CD4-positive, alpha-beta T cell (primary cell): ENCODE data around the gene CCDC177. TPM values are rescaled to one million over a fixed set of nuclear protein-coding genes. Genes with fewer than 3 reads are reported as not detected.

Experiments used
- ATAC-seq: fragments of 200-7000 bp; cut with Tn5 transposase; one replicate; pipeline ENCODE4 v1.10.0; 2022; ENCODE audit warnings: mild to moderate bottlenecking; ENCODE audit not compliant: poor library complexity
- CTCF ChIA-PET: fragments of 350-600 bp; sonication (Branson Sonifier 250); formaldehyde crosslinking; loops from one replicate; lab custom pipeline; 2021; ENCODE audit warnings: antibody characterized with exemption, inconsistent platforms; lab: Charles Lee
- POLR2A ChIA-PET: fragments of 350-600 bp; sonication (Branson Sonifier 250); formaldehyde crosslinking; loops from one replicate; lab custom pipeline; 2021; ENCODE audit warnings: antibody characterized with exemption, inconsistent platforms; lab: Charles Lee
- DNase-seq, 14 experiments: peaks; one replicate each; pipeline ENCODE4 v3.0.0-alpha.2; 2013 to 2020; ENCODE audit warnings: mixed read lengths in 2 of 14
- H3K27ac ChIP-seq, 2 donors: one replicate each; pipeline versions ENCODE4 v1.5.1 to v1.7.0; 2013; ENCODE audit warnings: low read length in 2 of 2, low read depth in 1 of 2, mild to moderate bottlenecking in 1 of 2
- H3K27me3 ChIP-seq, 2 experiments: 1 replicate in 1 of 2; 2 replicates in 1 of 2; pipeline versions ENCODE4 v1.6.1 to v1.7.0; 2013; ENCODE audit warnings: low read length in 2 of 2, control low read depth in 1 of 2, mild to moderate bottlenecking in 1 of 2, moderate library complexity in 1 of 2; ENCODE audit not compliant: insufficient read depth in 2 of 2, control insufficient read depth in 1 of 2
- H3K36me3 ChIP-seq: one replicate; pipeline ENCODE4 v1.6.1; 2013; ENCODE audit warnings: low read length, control low read depth; ENCODE audit not compliant: insufficient read depth
- H3K4me1 ChIP-seq: one replicate; pipeline ENCODE4 v1.6.1; 2013; ENCODE audit warnings: low read length, control low read depth; ENCODE audit not compliant: insufficient read depth
- H3K4me3 ChIP-seq: one replicate; pipeline ENCODE4 v1.5.1; 2013; ENCODE audit warnings: mild to moderate bottlenecking, low read length, moderate library complexity
- H3K9me3 ChIP-seq, 2 experiments: 1 replicate in 1 of 2; 2 replicates in 1 of 2; pipeline versions ENCODE4 v1.6.1 to v1.7.0; 2013; ENCODE audit warnings: low read length in 2 of 2, mild to moderate bottlenecking in 2 of 2, control low read depth in 1 of 2, moderate library complexity in 1 of 2; ENCODE audit not compliant: control insufficient read depth in 1 of 2, insufficient read depth in 1 of 2
- H3K27ac Mint-ChIP-seq: one replicate; pipeline ENCODE4 v1.8.0; 2020; ENCODE audit warnings: mixed read lengths
- H3K27me3 Mint-ChIP-seq: one replicate; pipeline ENCODE4 v1.8.0; 2021; ENCODE audit warnings: mixed read lengths
- H3K36me3 Mint-ChIP-seq: one replicate; pipeline ENCODE4 v1.8.0; 2021; ENCODE audit warnings: low read depth, mixed read lengths
- H3K4me1 Mint-ChIP-seq: one replicate; pipeline ENCODE4 v1.8.0; 2021; ENCODE audit warnings: low read depth, mixed read lengths
- H3K4me3 Mint-ChIP-seq: one replicate; pipeline ENCODE4 v1.8.0; 2020; ENCODE audit warnings: mild to moderate bottlenecking, mixed read lengths
- H3K9me3 Mint-ChIP-seq: one replicate; pipeline ENCODE4 v1.8.0; 2020; ENCODE audit warnings: mixed read lengths
- intact Hi-C, 2 experiments: fragments of 100-400 bp; cut with DNase I in 1 of 2; cut with micrococcal nuclease in 1 of 2; formaldehyde crosslinking; loops; one replicate each; pipeline versions ENCODE4 v1.15.1 to v1.9.0; 2023 to 2025; cut with DNase I, micrococcal nuclease
- total RNA-seq, 174 experiments: library from RNA in 2 of 174; stranded (reverse) in 2 of 174; gene quantifications; one replicate each; pipeline ENCODE4 v1.2.3 and lab custom pipeline; 2021 to 2026
- TF ChIP-seq, protein P1 (sequence below): fragments of 200-600 bp; IDR thresholded peaks from one replicate; pipeline ENCODE4 v1.8.0; 2022; ENCODE audit warnings: antibody characterized with exemption, mild to moderate bottlenecking

Gene CCDC177
- total RNA-seq, 2 experiments from 2014 or later, result not detected

DNA sequence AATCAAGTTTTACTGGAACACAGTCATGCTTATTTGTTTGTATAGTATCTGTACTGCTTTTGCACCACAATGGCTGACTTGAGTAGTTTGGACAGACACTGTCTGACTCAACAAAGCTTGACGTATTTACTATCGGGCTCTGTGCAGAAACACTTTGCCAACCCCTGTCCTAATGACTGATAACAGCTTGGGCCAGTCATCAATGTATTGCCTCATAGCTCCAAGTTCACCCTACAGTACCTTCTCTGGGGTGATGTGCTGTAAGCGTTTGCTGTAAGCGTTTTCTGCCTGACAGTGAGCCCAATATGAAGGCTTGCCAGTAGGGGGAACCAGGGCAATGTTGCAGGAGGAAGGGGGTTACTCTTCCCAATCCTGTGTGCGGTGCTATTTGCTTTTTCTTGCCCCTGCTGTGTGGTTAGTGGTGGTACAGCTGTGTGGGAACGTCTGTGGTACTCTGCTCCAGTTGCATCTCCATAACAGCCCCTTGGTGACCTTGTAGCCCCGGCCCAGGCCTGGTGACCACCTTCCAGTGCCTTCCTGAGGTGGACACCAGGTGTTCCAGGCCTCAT lies 5.4 kb upstream of the CCDC177 start:
- H3K4me3 Mint-ChIP-seq, result no peak overlapping the region
- H3K9me3 Mint-ChIP-seq, result no peaks in the 10 kb centered on the region
- peaks cover 25% of the 10 kb centered on the region for H3K27me3 Mint-ChIP-seq
- ATAC-seq (no peak), DNase-seq (peak in 2 of 14 experiments; percentile 8 to 24)
- no peaks in the 10 kb centered on the region for H3K36me3 Mint-ChIP-seq
- H3K4me1 Mint-ChIP-seq, result no peaks in the 10 kb centered on the region
- ChIA-PET CTCF (interaction anchor here (0.6 to 1.7 kb wide), 3 partner anchors 22 to 147 kb away, joined by 3 to 7 read pairs (median 3); no protein-coding TSS in a partner anchor), POLR2A (no interaction called here)
- H3K4me1 ChIP-seq, result no peaks in the 10 kb centered on the region
- H3K9me3 ChIP-seq, result no peaks in the 10 kb centered on the region
- H3K27me3 ChIP-seq, result peaks cover 6 to 7% of the 10 kb centered on the region in 2 experiments
- no peak overlapping the region for H3K4me3 ChIP-seq
- intact Hi-C loops, result no loop called here
- H3K36me3 ChIP-seq, result no peaks in the 10 kb centered on the region
- TF ChIP-seq, protein P1, sequence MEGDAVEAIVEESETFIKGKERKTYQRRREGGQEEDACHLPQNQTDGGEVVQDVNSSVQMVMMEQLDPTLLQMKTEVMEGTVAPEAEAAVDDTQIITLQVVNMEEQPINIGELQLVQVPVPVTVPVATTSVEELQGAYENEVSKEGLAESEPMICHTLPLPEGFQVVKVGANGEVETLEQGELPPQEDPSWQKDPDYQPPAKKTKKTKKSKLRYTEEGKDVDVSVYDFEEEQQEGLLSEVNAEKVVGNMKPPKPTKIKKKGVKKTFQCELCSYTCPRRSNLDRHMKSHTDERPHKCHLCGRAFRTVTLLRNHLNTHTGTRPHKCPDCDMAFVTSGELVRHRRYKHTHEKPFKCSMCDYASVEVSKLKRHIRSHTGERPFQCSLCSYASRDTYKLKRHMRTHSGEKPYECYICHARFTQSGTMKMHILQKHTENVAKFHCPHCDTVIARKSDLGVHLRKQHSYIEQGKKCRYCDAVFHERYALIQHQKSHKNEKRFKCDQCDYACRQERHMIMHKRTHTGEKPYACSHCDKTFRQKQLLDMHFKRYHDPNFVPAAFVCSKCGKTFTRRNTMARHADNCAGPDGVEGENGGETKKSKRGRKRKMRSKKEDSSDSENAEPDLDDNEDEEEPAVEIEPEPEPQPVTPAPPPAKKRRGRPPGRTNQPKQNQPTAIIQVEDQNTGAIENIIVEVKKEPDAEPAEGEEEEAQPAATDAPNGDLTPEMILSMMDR, result no peak
- no peak overlapping the region for H3K27ac Mint-ChIP-seq
- no peak overlapping the region for H3K27ac ChIP-seq

DNA sequence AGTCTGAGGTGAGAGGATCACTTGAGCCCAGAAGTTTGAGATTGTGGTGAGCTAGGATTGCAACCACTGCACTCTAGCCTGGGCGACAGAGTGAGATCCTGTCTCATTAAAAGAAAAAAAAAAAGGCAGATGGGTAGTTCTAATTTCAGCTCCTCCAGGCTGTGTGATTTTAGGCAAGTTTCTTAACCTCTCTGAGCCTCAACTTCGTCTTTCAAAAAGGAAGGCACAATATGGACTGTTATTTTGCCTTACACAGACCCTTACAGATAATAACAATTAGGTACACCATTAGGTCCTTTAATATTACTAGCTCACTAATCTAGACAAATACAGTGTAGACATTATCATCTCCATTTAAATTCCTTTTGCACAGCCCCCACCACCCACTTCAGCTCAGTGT lies 4.8 kb upstream of the CCDC177 start:
- no peaks in the 10 kb centered on the region for H3K9me3 Mint-ChIP-seq
- DNase-seq (no peak), ATAC-seq (no peak)
- no peaks in the 10 kb centered on the region for H3K9me3 ChIP-seq
- H3K36me3 Mint-ChIP-seq, result no peaks in the 10 kb centered on the region
- intact Hi-C loops, result loop anchor here (10.0 kb wide), 2 partner anchors 455 to 715 kb away; no protein-coding TSS in a partner anchor
- peaks cover 31% of the 10 kb centered on the region for H3K27me3 Mint-ChIP-seq
- POLR2A ChIA-PET, result no interaction called here
- H3K4me3 ChIP-seq, result no peak overlapping the region
- H3K36me3 ChIP-seq, result no peaks in the 10 kb centered on the region
- peaks cover 3% of the 10 kb centered on the region for H3K4me1 ChIP-seq
- no peak overlapping the region for H3K27ac Mint-ChIP-seq
- TF ChIP-seq, protein P1, result no peak
- peaks cover 4% of the 10 kb centered on the region for H3K4me1 Mint-ChIP-seq
- H3K27me3 ChIP-seq, result peaks cover 9% of the 10 kb centered on the region in 2 experiments
- CTCF ChIA-PET, result interaction anchor here (0.9 kb wide), 1 partner anchor 148 kb away, joined by 3 read pairs; no protein-coding TSS in a partner anchor
- H3K4me3 Mint-ChIP-seq, result no peak overlapping the region
- H3K27ac ChIP-seq, result no peak overlapping the region

DNA sequence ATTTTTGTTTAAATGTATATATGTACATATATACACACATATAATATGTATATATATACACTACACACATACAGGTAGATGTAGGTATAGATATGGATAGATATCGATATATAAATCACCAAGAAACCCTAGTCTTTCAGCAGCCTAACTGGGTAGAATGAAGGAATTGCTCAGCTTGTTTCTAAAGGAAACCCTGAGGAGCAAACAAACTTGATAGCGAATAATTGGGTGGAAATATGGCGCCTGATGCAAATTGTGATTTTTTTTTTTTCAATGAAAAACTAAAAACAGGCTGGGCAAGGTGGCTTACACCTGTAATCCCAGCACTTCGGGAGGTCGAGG lies 254 bp upstream of the CCDC177 start:
- H3K27me3 Mint-ChIP-seq, result peaks cover 56% of the 10 kb centered on the region
- TF ChIP-seq, protein P1, result peak; percentile 68
- peaks cover 11% of the 10 kb centered on the region for H3K4me1 Mint-ChIP-seq
- no peaks in the 10 kb centered on the region for H3K36me3 Mint-ChIP-seq
- peak overlapping the region; percentile 83 for H3K4me3 Mint-ChIP-seq
- H3K9me3 Mint-ChIP-seq, result no peaks in the 10 kb centered on the region
- DNase-seq, result no peak
- no peaks in the 10 kb centered on the region for H3K36me3 ChIP-seq
- H3K27ac Mint-ChIP-seq, result no peak overlapping the region
- peak; percentile 8 for ATAC-seq
- peaks cover 29% of the 10 kb centered on the region for H3K4me1 ChIP-seq
- H3K4me3 ChIP-seq, result peak overlapping the region; percentile 55
- CTCF ChIA-PET, result interaction anchor here (0.5 to 2.1 kb wide), 6 partner anchors 11 to 211 kb away, joined by 3 to 11 read pairs (median 4); no protein-coding TSS in a partner anchor
- H3K9me3 ChIP-seq, result peaks cover 0 to 14% of the 10 kb centered on the region in 2 experiments
- H3K27ac ChIP-seq, result no peak overlapping the region
- intact Hi-C loops, result loop anchor here (2.0 to 10.0 kb wide), 4 partner anchors 332 to 712 kb away; no protein-coding TSS in a partner anchor
- H3K27me3 ChIP-seq, result peaks cover 35 to 44% of the 10 kb centered on the region in 2 experiments
- POLR2A ChIA-PET, result no interaction called here
